ENCODE measurements around the gene TEKT1. TPM values are rescaled to one million over a fixed set of nuclear protein-coding genes. Genes with fewer than 3 reads are reported as not detected.

Gene TEKT1
- total RNA-seq, 2 experiments from 2014 or later, result not detected

GRCh38 chr17:6796887-6797490, 34.5 kb downstream of the TEKT1 start:
- Histone ChIP-seq H3K79me2 (ENCODE audit: insufficient read depth, low read depth, low read length) (no peaks in the 10 kb centered on the region), H3K9me2 (ENCODE audit: insufficient read depth, low read length) (no peaks in the 10 kb centered on the region), H2AFZ (ENCODE audit: low read length) (no peak overlapping the region), H3K4me3 (ENCODE audit: low read depth, low read length, poor library complexity, severe bottlenecking) (no peak overlapping the region), H4K20me1 (ENCODE audit: insufficient read depth, low read length) (no peaks in the 10 kb centered on the region), H3K4me2 (ENCODE audit: low read length) (no peak overlapping the region), H3K4me1 (ENCODE audit: insufficient read depth, low read length, poor library complexity, severe bottlenecking) (no peaks in the 10 kb centered on the region), H3K27ac (ENCODE audit: low read depth, low read length, poor library complexity, severe bottlenecking) (no peak overlapping the region), H3K9me3 (ENCODE audit: low read length) (no peaks in the 10 kb centered on the region), H3K36me3 (ENCODE audit: insufficient read depth, low read length) (no peaks in the 10 kb centered on the region)
- TF ChIP-seq EZH2phosphoT487 (IDR thresholded peaks at IDR 0.05; ENCODE audit: borderline replicate concordance, low read depth, low read length), result no peak
- TF ChIP-seq, protein P1, sequence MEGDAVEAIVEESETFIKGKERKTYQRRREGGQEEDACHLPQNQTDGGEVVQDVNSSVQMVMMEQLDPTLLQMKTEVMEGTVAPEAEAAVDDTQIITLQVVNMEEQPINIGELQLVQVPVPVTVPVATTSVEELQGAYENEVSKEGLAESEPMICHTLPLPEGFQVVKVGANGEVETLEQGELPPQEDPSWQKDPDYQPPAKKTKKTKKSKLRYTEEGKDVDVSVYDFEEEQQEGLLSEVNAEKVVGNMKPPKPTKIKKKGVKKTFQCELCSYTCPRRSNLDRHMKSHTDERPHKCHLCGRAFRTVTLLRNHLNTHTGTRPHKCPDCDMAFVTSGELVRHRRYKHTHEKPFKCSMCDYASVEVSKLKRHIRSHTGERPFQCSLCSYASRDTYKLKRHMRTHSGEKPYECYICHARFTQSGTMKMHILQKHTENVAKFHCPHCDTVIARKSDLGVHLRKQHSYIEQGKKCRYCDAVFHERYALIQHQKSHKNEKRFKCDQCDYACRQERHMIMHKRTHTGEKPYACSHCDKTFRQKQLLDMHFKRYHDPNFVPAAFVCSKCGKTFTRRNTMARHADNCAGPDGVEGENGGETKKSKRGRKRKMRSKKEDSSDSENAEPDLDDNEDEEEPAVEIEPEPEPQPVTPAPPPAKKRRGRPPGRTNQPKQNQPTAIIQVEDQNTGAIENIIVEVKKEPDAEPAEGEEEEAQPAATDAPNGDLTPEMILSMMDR (conservative IDR thresholded peaks at IDR 0.05; ENCODE audit: low read length), result no peak
- CTCF ChIA-PET (ENCODE audit: unreplicated experiment), result no interaction called here
- no peak for DNase-seq (ENCODE audit: low spot score)
- intact Hi-C loops (cut with micrococcal nuclease; ENCODE audit: unreplicated experiment), result no loop called here
- no TSS peak for BruUV-seq (replicated peaks)
- POLR2A ChIA-PET, result no interaction called here

GRCh38 chr17:6796017-6796886, 35.3 kb downstream of the TEKT1 start:
- Histone ChIP-seq H4K20me1 (ENCODE audit: insufficient read depth, low read length) (no peaks in the 10 kb centered on the region), H3K27ac (ENCODE audit: low read depth, low read length, poor library complexity, severe bottlenecking) (no peak overlapping the region), H3K36me3 (ENCODE audit: insufficient read depth, low read length) (no peaks in the 10 kb centered on the region), H2AFZ (ENCODE audit: low read length) (no peak overlapping the region), H3K79me2 (ENCODE audit: insufficient read depth, low read depth, low read length) (no peaks in the 10 kb centered on the region), H3K4me2 (ENCODE audit: low read length) (no peak overlapping the region), H3K9me2 (ENCODE audit: insufficient read depth, low read length) (no peaks in the 10 kb centered on the region), H3K4me3 (ENCODE audit: low read depth, low read length, poor library complexity, severe bottlenecking) (no peak overlapping the region), H3K9me3 (ENCODE audit: low read length) (no peaks in the 10 kb centered on the region), H3K4me1 (ENCODE audit: insufficient read depth, low read length, poor library complexity, severe bottlenecking) (no peaks in the 10 kb centered on the region)
- ChIA-PET POLR2A (no interaction called here), CTCF (ENCODE audit: unreplicated experiment) (no interaction called here)
- intact Hi-C loops (cut with micrococcal nuclease; ENCODE audit: unreplicated experiment), result no loop called here
- DNase-seq (ENCODE audit: low spot score), result no peak
- BruUV-seq (replicated peaks), result no TSS peak
- TF ChIP-seq, protein P1 (conservative IDR thresholded peaks at IDR 0.05; ENCODE audit: low read length), result no peak
- no peak for TF ChIP-seq EZH2phosphoT487 (IDR thresholded peaks at IDR 0.05; ENCODE audit: borderline replicate concordance, low read depth, low read length)

Data from OCI-LY7 (cell line).